Measurements from ENCODE around the gene RAB26.
"Not testable (repeated sequence)": the region's sequence is repeated elsewhere in the genome, so short reads cannot be mapped to it uniquely, and the experiment has no call there.

DNA sequence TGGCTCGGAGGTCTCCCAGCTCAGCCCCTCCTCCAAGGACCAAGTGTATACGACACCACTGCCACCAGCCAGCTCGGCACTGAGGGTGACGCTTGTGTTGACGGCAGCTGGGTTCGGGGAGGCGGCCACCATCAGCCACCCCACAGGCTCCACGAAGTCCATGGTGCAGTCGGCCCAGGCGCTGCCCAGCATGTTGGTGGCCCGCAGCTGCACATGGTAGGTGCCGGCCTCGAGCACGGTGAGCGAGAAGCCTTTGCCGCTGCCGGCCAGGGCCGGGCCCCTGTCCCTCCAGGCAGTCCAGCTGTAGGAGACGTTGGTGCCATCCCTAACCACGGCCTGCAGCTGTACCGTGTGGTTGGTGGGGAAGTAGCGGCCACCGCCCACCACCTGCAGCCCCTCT, 38.6 kb upstream of the RAB26 start:
- TF ChIP-seq, protein P1, sequence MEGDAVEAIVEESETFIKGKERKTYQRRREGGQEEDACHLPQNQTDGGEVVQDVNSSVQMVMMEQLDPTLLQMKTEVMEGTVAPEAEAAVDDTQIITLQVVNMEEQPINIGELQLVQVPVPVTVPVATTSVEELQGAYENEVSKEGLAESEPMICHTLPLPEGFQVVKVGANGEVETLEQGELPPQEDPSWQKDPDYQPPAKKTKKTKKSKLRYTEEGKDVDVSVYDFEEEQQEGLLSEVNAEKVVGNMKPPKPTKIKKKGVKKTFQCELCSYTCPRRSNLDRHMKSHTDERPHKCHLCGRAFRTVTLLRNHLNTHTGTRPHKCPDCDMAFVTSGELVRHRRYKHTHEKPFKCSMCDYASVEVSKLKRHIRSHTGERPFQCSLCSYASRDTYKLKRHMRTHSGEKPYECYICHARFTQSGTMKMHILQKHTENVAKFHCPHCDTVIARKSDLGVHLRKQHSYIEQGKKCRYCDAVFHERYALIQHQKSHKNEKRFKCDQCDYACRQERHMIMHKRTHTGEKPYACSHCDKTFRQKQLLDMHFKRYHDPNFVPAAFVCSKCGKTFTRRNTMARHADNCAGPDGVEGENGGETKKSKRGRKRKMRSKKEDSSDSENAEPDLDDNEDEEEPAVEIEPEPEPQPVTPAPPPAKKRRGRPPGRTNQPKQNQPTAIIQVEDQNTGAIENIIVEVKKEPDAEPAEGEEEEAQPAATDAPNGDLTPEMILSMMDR (CRISPR knock-in tag; IDR thresholded peaks at IDR 0.05): not testable (repeated sequence)
- TF ChIP-seq FOXA1 (IDR thresholded peaks at IDR 0.05); FOXA1 (CRISPR knock-in tag; IDR thresholded peaks at IDR 0.05); GTF2F1 (IDR thresholded peaks at IDR 0.05; ENCODE audit: low read length); POLR2A (IDR thresholded peaks at IDR 0.05; ENCODE audit: insufficient read depth in 1 of 2, low read depth in 2 of 2, low read length in 2 of 2); FOXK2 (IDR thresholded peaks at IDR 0.05); TOE1 (CRISPR knock-in tag; IDR thresholded peaks at IDR 0.05); ZFX (CRISPR knock-in tag; IDR thresholded peaks at IDR 0.05; ENCODE audit: low read depth): not testable (repeated sequence)
- TF ChIP-seq, protein P2, sequence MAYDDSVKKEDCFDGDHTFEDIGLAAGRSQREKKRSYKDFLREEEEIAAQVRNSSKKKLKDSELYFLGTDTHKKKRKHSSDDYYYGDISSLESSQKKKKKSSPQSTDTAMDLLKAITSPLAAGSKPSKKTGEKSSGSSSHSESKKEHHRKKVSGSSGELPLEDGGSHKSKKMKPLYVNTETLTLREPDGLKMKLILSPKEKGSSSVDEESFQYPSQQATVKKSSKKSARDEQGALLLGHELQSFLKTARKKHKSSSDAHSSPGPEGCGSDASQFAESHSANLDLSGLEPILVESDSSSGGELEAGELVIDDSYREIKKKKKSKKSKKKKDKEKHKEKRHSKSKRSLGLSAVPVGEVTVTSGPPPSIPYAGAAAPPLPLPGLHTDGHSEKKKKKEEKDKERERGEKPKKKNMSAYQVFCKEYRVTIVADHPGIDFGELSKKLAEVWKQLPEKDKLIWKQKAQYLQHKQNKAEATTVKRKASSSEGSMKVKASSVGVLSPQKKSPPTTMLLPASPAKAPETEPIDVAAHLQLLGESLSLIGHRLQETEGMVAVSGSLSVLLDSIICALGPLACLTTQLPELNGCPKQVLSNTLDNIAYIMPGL (CRISPR knock-in tag; IDR thresholded peaks at IDR 0.05; ENCODE audit: borderline replicate concordance in 1 of 2, low read depth in 1 of 2): not testable (repeated sequence)
- TF ChIP-seq, protein P3, sequence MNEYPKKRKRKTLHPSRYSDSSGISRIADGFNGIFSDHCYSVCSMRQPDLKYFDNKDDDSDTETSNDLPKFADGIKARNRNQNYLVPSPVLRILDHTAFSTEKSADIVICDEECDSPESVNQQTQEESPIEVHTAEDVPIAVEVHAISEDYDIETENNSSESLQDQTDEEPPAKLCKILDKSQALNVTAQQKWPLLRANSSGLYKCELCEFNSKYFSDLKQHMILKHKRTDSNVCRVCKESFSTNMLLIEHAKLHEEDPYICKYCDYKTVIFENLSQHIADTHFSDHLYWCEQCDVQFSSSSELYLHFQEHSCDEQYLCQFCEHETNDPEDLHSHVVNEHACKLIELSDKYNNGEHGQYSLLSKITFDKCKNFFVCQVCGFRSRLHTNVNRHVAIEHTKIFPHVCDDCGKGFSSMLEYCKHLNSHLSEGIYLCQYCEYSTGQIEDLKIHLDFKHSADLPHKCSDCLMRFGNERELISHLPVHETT (CRISPR knock-in tag; conservative IDR thresholded peaks at IDR 0.05): not testable (repeated sequence)
